ENCODE measurements around the gene RPTOR. TPM values are rescaled to one million over a fixed set of nuclear protein-coding genes. Genes with fewer than 3 reads are reported as not detected.

RPTOR gene
- total RNA-seq, 3 donors from 2014 or later: 76.1 to 98.3 (median 89.5) TPM

DNA sequence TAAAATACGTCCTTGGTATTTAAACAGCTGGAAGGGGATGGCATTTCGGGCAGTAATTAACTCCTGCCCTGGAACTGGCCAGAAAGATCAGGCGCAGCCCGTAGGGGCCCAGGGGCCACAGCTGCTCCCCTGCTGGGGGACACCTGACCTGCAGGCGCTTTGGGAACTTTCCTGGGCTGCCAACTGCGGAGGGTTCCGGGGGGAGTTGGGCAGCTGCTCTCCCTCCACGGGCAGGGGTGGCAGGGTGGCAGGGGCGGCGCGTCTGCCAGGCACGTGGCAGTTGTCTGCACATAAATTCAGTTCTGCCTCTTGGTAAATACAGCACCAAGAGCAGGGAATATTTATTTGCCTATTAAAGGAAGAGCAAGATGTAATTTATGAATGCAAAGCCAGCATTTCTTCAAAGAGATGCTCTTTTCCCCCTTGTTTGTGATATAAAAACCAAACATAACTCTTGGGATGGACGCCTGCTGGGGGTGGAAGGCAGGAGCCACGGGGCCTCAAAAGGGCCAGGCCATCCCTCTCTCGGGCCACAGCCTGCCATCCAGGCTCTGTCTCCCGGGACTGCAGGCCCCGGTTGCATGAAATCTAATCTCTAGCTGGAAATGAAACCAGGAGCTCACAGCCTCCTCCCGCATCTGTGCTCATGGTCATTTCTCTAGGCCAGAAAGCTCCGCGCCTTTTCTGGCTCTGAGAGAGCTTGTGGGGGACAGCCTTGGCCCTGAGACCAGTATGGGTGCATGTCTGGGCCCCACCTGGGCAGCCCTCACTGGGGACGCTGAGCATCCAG, 417.1 kb downstream of the RPTOR start:
- no peak for ATAC-seq
- Mint-ChIP-seq H3K9me3 (no peaks in the 10 kb centered on the region), H3K4me3 (no peak overlapping the region), H3K27me3 (ENCODE audit: low read depth) (no peaks in the 10 kb centered on the region), H3K36me3 (ENCODE audit: insufficient read depth) (peaks cover 8% of the 10 kb centered on the region), H3K4me1 (ENCODE audit: low read depth) (no peaks in the 10 kb centered on the region)
- no peak for DNase-seq

- Mint-ChIP-seq H3K4me3 (no peak overlapping the region), H3K36me3 (ENCODE audit: insufficient read depth) (peaks cover 8% of the 10 kb centered on the region), H3K4me1 (ENCODE audit: low read depth) (no peaks in the 10 kb centered on the region), H3K9me3 (no peaks in the 10 kb centered on the region), H3K27me3 (ENCODE audit: low read depth) (no peaks in the 10 kb centered on the region)
- ATAC-seq (no peak), DNase-seq (no peak)
Observed at GRCh38 chr17:80962356-80963329, 418.0 kb downstream of the RPTOR start.

- ATAC-seq (no peak), DNase-seq (no peak)
- no peaks in the 10 kb centered on the region for H3K9me3 Mint-ChIP-seq
- H3K36me3 Mint-ChIP-seq (ENCODE audit: insufficient read depth): peaks cover 8% of the 10 kb centered on the region
- no peaks in the 10 kb centered on the region for H3K4me1 Mint-ChIP-seq (ENCODE audit: low read depth)
- H3K27me3 Mint-ChIP-seq (ENCODE audit: low read depth): no peaks in the 10 kb centered on the region
- no peak overlapping the region for H3K4me3 Mint-ChIP-seq
Observed at GRCh38 chr17:80963812-80964543, 419.3 kb downstream of the RPTOR start.

DNA sequence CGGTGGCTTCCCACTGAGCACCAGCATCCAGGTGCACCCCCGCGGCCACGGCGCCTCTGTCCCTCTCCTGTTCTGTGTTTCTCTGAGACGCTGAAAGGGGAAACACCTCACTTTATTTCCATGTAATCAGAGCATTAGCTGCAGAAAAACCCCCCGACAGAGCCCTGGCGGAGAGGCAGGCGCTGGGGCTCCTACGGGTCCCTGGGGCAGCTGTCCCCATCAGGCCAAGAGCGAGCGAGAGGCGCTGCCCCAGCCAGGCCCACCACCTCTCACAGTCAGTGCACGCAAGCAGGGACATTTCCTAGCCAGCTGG, 419.9 kb downstream of the RPTOR start:
- Mint-ChIP-seq H3K4me3 (no peak overlapping the region), H3K4me1 (ENCODE audit: low read depth) (no peaks in the 10 kb centered on the region), H3K36me3 (ENCODE audit: insufficient read depth) (peaks cover 8% of the 10 kb centered on the region), H3K27me3 (ENCODE audit: low read depth) (no peaks in the 10 kb centered on the region), H3K9me3 (no peaks in the 10 kb centered on the region)
- DNase-seq (no peak), ATAC-seq (no peak)

DNA sequence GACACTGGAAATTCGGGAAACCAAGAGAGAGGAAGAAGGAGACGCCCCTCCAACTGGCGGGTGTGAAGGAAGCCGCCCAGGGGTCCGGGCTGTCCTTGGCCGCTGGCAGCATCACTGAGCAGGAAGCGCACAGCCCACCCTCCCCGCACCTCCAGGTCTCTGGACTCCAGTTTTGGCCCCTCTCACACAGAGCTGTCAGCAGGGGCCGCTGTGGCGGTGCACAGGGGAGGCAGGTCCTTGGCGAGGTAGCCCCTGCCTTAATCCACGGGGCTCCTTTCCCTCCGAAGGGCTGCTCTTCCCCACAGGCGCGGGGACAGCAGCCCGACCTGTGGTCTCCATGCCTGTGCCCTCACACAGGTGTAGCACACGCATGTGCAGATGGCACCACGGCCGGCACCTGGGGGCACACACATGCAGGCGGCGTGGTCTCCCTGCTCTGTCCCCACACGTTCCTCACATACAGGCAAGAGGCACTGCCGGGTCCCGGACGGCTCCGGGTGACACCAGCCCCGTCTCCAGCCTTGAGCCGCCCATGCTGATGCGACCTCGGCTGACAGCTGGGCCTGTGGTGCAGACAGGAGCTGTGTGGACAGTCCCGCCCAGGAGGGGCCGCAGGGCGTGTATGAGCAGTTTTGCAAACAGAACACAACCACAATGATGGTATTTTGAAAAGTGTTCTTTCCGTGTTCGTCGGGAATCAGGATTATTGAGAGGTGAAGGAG, 420.4 kb downstream of the RPTOR start:
- DNase-seq (no peak), ATAC-seq (no peak)
- Mint-ChIP-seq H3K9me3 (no peaks in the 10 kb centered on the region), H3K36me3 (ENCODE audit: insufficient read depth) (peaks cover 8% of the 10 kb centered on the region), H3K4me3 (no peak overlapping the region), H3K4me1 (ENCODE audit: low read depth) (no peaks in the 10 kb centered on the region), H3K27me3 (ENCODE audit: low read depth) (no peaks in the 10 kb centered on the region)

DNA sequence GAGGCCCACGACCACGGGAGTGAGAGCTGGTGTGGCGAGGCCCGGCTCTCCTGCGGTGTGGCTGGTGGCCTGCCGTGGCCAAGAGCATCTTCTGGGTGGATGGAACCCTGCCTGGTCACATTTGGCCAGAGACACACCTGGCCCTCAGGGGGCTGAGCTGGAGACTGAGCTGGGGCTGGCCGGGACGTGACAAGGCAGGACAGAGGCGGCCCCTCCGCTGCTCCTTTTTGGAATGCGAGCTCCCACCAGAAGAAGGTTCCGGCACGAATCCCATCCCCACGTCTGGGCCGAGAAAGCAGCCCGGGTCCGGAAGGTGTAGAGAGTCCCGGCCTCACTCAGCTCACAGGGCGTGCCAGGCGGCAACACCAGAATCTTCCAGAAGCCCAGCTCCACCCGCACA, 421.0 kb downstream of the RPTOR start:
- no peaks in the 10 kb centered on the region for H3K9me3 Mint-ChIP-seq
- peaks cover 5% of the 10 kb centered on the region for H3K4me1 Mint-ChIP-seq (ENCODE audit: low read depth)
- H3K36me3 Mint-ChIP-seq (ENCODE audit: insufficient read depth): peaks cover 8% of the 10 kb centered on the region
- DNase-seq (no peak), ATAC-seq (no peak)
- no peak overlapping the region for H3K4me3 Mint-ChIP-seq
- no peaks in the 10 kb centered on the region for H3K27me3 Mint-ChIP-seq (ENCODE audit: low read depth)

DNA sequence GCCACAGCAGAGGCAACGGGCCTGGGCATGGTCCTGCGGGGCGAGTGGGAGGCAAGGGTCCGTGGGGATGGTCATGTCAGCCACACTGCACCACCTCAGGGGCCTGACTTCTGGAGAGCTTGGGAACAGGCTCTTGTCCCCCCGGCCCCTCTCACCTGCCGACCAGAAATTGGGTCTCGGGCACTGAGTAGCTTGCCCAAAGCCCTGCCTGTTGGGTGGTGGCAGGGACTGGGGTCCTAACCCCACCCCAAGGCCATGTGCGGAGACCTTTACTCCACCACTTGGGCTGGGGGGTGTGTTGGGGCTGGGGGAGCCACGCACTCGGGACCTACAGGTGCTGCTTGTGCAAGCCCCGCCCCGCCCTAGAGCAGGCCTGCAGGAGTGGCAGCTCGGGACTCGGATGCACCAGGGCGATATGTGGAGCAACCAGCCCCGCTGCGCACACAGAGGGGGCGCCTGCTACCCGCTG, 422.8 kb downstream of the RPTOR start:
- DNase-seq (no peak), ATAC-seq (no peak)
- Mint-ChIP-seq H3K9me3 (no peaks in the 10 kb centered on the region), H3K4me3 (no peak overlapping the region), H3K36me3 (ENCODE audit: insufficient read depth) (peaks cover 8% of the 10 kb centered on the region), H3K27me3 (ENCODE audit: low read depth) (no peaks in the 10 kb centered on the region), H3K4me1 (ENCODE audit: low read depth) (peaks cover 5% of the 10 kb centered on the region)

GRCh38 chr17:80968602-80969029, 424.0 kb downstream of the RPTOR start:
- no peaks in the 10 kb centered on the region for H3K9me3 Mint-ChIP-seq
- H3K27me3 Mint-ChIP-seq (ENCODE audit: low read depth): no peaks in the 10 kb centered on the region
- ATAC-seq (no peak), DNase-seq (no peak)
- peaks cover 5% of the 10 kb centered on the region for H3K4me1 Mint-ChIP-seq (ENCODE audit: low read depth)
- peaks cover 8% of the 10 kb centered on the region for H3K36me3 Mint-ChIP-seq (ENCODE audit: insufficient read depth)
- no peak overlapping the region for H3K4me3 Mint-ChIP-seq

DNA sequence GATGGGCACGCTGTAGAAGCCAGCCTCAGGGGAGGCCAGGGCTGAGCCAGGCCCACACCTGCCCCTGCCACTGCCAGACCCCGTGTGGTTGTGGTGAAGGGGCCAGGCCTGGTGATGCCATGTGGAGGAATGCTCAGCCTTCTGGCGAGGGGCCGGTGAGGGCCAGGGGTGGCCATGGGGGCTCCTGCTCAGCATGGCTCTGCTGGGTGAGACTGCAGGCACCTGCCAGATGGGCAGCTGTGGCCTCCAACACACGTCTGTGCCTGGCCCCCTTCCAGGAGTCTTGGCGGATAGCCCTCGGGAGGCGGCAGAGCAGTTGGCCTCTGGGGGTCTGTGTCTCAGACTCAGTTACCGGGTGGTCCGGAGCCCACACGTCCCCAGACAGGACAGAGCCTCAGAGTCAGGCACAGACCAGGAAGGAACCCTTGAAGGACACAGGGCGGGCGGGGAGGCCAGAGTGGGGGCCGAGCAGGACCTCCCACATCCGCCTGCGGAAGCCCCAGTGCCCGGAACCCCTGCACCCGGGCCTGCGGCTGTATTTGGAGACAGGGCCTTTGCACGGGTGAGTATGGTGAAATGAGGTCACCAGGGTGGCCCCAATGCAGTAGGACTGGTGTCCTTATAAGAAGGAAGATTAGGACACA, 424.5 kb downstream of the RPTOR start:
- DNase-seq (no peak), ATAC-seq (no peak)
- no peaks in the 10 kb centered on the region for H3K9me3 Mint-ChIP-seq
- no peak overlapping the region for H3K4me3 Mint-ChIP-seq
- H3K27me3 Mint-ChIP-seq (ENCODE audit: low read depth): no peaks in the 10 kb centered on the region
- peaks cover 8% of the 10 kb centered on the region for H3K36me3 Mint-ChIP-seq (ENCODE audit: insufficient read depth)
- peaks cover 5% of the 10 kb centered on the region for H3K4me1 Mint-ChIP-seq (ENCODE audit: low read depth)

DNA sequence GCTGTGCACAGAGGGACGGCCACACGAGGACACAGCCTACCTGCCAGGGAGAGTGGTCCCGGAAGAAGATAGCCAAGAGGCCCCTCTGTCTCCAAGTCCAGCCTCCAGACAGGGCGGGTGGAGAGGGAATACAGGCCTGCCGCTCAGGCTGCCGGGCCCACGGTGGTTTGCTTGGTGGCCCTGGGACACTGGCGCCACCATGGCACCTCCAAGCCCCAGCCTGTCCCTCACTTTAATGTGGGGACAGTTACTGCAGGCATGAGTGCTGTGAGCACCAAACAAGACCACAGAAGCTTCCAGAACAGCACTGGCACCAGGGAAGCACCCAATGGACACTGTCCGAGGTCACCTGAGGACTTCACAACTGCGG, 425.0 kb downstream of the RPTOR start:
- ATAC-seq (no peak), DNase-seq (no peak)
- H3K36me3 Mint-ChIP-seq (ENCODE audit: insufficient read depth): peaks cover 8% of the 10 kb centered on the region
- H3K27me3 Mint-ChIP-seq (ENCODE audit: low read depth): peaks cover under 1% of the 10 kb centered on the region
- no peaks in the 10 kb centered on the region for H3K9me3 Mint-ChIP-seq
- no peak overlapping the region for H3K4me3 Mint-ChIP-seq
- peaks cover 5% of the 10 kb centered on the region for H3K4me1 Mint-ChIP-seq (ENCODE audit: low read depth)

- Mint-ChIP-seq H3K27me3 (ENCODE audit: low read depth) (peaks cover 5% of the 10 kb centered on the region), H3K9me3 (no peaks in the 10 kb centered on the region), H3K4me1 (ENCODE audit: low read depth) (peaks cover 5% of the 10 kb centered on the region), H3K4me3 (no peak overlapping the region), H3K36me3 (ENCODE audit: insufficient read depth) (peaks cover 6% of the 10 kb centered on the region)
- DNase-seq (peak; percentile 40), ATAC-seq (peak; percentile 71 to 76)
Observed at GRCh38 chr17:80970044-80970761, 425.6 kb downstream of the RPTOR start.

DNA sequence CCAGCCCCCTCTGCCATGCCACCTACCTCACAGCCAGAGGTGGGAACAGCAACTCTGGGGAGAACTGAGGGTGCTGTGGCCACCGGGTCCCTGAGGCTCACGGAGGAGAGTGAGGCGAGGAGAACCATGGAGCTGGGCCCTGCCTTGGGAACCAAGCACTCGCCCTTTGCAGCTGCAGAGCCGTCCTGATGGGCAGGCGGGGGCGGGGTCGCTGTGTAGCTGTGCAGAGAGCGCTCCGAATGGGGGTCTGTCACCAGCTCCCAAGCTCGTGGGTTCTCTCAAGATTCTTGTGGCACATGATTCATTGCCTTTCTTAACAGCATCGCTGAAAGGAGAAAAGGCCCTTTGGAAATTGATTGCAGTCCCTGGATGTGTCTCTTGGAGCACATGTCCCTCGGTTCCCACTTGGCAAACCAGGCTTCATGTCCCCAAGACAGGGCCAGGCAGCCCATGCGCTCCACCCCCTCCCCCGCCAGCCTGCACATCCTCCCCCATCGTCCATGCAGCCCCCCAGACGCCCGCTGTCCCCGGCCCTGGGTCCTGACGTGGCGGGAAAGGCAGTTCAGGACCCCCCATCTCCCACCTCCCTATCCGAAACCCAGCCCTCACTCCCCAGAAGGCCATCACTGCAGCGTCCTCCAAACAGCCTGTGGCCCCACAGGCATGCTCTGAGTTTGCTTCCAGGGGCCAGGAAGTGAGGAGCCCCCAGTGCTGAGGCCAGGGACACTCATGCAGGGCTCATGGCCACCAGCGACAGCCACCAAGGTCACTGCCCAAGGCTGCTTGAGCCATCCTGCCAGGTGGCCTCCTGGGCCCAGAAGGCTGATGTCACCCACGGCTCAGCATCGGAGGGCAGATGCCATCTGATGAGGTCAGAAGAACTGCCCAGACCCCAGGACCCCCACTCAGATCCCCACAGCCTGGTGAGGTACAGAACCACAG, 426.4 kb downstream of the RPTOR start:
- no peak overlapping the region for H3K4me3 Mint-ChIP-seq
- peak in 1 of 2 donors; percentile 7 for ATAC-seq

More for the DNA sequence above, 426.4 kb downstream of the RPTOR start:
- peaks cover 5% of the 10 kb centered on the region for H3K4me1 Mint-ChIP-seq (ENCODE audit: low read depth)
- H3K9me3 Mint-ChIP-seq: no peaks in the 10 kb centered on the region
- H3K36me3 Mint-ChIP-seq (ENCODE audit: insufficient read depth): peaks cover 1% of the 10 kb centered on the region
- peaks cover 5% of the 10 kb centered on the region for H3K27me3 Mint-ChIP-seq (ENCODE audit: low read depth)
- no peak for DNase-seq

Measured in activated T-cell treated with anti-CD3 and anti-CD28 coated beads, Interleukin-2, amount 50 U/mL, for 4 hours (primary cell).